HEK293T (cell line): ENCODE data around the gene LRRC36.

Source experiments
- CTCF ChIA-PET: fragments of 350-600 bp; formaldehyde crosslinking; extraction: SDS; loops from one replicate; lab custom pipeline; 2021; ENCODE audit warnings: antibody characterized with exemption, inconsistent platforms; lab: Yijun Ruan, JAX
- POLR2A ChIA-PET: fragments of 350-600 bp; formaldehyde crosslinking; extraction: SDS; loops from one replicate; lab custom pipeline; 2020; ENCODE audit warnings: antibody characterized with exemption, inconsistent platforms; lab: Yijun Ruan, JAX
- DNase-seq: peaks from one replicate; pipeline ENCODE4 v3.0.0; 2012; ENCODE audit warnings: mixed read lengths; ENCODE audit errors: extremely low spot score
- ARNT ChIP-seq: fragments of 450-650 bp; IDR thresholded peaks from 2 replicates; pipeline ENCODE4 v1.6.1; 2017; ENCODE audit warnings: mild to moderate bottlenecking
- BHLHE40 ChIP-seq: fragments of 450-650 bp; IDR thresholded peaks from 2 replicates; pipeline ENCODE4 v1.6.1; 2016; ENCODE audit warnings: mild to moderate bottlenecking, moderate library complexity, borderline replicate concordance
- CTBP1 ChIP-seq: fragments of 450-650 bp; IDR thresholded peaks from 2 replicates; pipeline ENCODE4 v1.6.1; 2016; ENCODE audit warnings: borderline replicate concordance
- ELF4 ChIP-seq: fragments of 450-650 bp; IDR thresholded peaks from 2 replicates; pipeline ENCODE4 v1.6.1; 2017; ENCODE audit warnings: antibody characterized with exemption
- FOXA1 ChIP-seq: fragments of 450-650 bp; IDR thresholded peaks from 2 replicates; pipeline ENCODE4 v1.6.1; 2016; ENCODE audit warnings: mild to moderate bottlenecking
- FOXK2 ChIP-seq: fragments of 450-650 bp; IDR thresholded peaks from 2 replicates; pipeline ENCODE4 v1.6.1; 2016; ENCODE audit warnings: mild to moderate bottlenecking
- FOXM1 ChIP-seq: fragments of 450-650 bp; IDR thresholded peaks from 2 replicates; pipeline ENCODE4 v1.6.1; 2017; ENCODE audit warnings: mild to moderate bottlenecking, borderline replicate concordance
- HDGF ChIP-seq: fragments of 450-650 bp; IDR thresholded peaks from 2 replicates; pipeline ENCODE4 v1.6.1; 2017; ENCODE audit warnings: antibody characterized with exemption, borderline replicate concordance
- L3MBTL2 ChIP-seq: fragments of 450-650 bp; conservative IDR thresholded peaks from 2 replicates; pipeline ENCODE4 v1.6.1; 2016; ENCODE audit warnings: mild to moderate bottlenecking
- LEF1 ChIP-seq: fragments of 450-650 bp; IDR thresholded peaks from 2 replicates; pipeline ENCODE4 v1.6.1; 2017; ENCODE audit warnings: mild to moderate bottlenecking, borderline replicate concordance
- NFRKB ChIP-seq: fragments of 450-650 bp; IDR thresholded peaks from 2 replicates; pipeline ENCODE4 v1.6.1; 2016; ENCODE audit warnings: mild to moderate bottlenecking, moderate library complexity
- PKNOX1 ChIP-seq: fragments of 450-650 bp; IDR thresholded peaks from 2 replicates; pipeline ENCODE4 v1.6.1; 2016
- SP1 ChIP-seq: fragments of 450-650 bp; IDR thresholded peaks from 2 replicates; pipeline ENCODE4 v1.6.1; 2017
- SUZ12 ChIP-seq: fragments of 450-650 bp; IDR thresholded peaks from 2 replicates; pipeline ENCODE4 v1.6.1; 2016; ENCODE audit warnings: mild to moderate bottlenecking
- TARDBP ChIP-seq: fragments of 450-650 bp; IDR thresholded peaks from 2 replicates; pipeline ENCODE4 v1.6.1; 2016
- ZNF384 ChIP-seq: fragments of 450-650 bp; IDR thresholded peaks from 2 replicates; pipeline ENCODE4 v1.6.1; 2016

The LRRC36 gene

GRCh38 chr16:67378642-67379041 lies 52.0 kb downstream of the LRRC36 start:
- POLR2A ChIA-PET = no interaction called here
- CTCF ChIA-PET = interaction anchor here (0.6 to 4.6 kb wide), 2 partner anchors 14 to 111 kb away, joined by 3 to 16 read pairs; partner anchors contain the start of gene TPPP3
- DNase-seq = no peak
- TF ChIP-seq ZNF384 (no peak), ARNT (no peak), PKNOX1 (no peak), FOXK2 (no peak), BHLHE40 (no peak), FOXM1 (no peak), ELF4 (no peak), SUZ12 (no peak), NFRKB (no peak), CTBP1 (no peak), L3MBTL2 (no peak)

GRCh38 chr16:67383284-67383683 lies 56.7 kb downstream of the LRRC36 start:
- ChIA-PET CTCF (interaction anchor here (0.6 kb wide), 1 partner anchor 158 kb away, joined by 4 read pairs; no protein-coding TSS in a partner anchor), POLR2A (no interaction called here)
- TF ChIP-seq SP1 (no peak), FOXA1 (no peak)
- no peak for DNase-seq

- ChIA-PET POLR2A (no interaction called here), CTCF (interaction anchor here (0.7 kb wide), 1 partner anchor 8 kb away, joined by 3 read pairs; no protein-coding TSS in a partner anchor)
- DNase-seq = no peak
- TF ChIP-seq FOXK2 = no peak
- TF ChIP-seq SP1 = no peak
- TF ChIP-seq PKNOX1 = no peak
- TF ChIP-seq NFRKB = no peak
- TF ChIP-seq CTBP1 = no peak
- no peak for TF ChIP-seq FOXM1
- no peak for TF ChIP-seq ELF4
- no peak for TF ChIP-seq ARNT
- TF ChIP-seq FOXA1 = no peak
- TF ChIP-seq ZNF384 = no peak
- no peak for TF ChIP-seq L3MBTL2
- no peak for TF ChIP-seq HDGF
- TF ChIP-seq SUZ12 = no peak
- TF ChIP-seq LEF1 = no peak
These were observed 58.3 kb downstream of the LRRC36 start for GRCh38 chr16:67384778-67385510.

DNA sequence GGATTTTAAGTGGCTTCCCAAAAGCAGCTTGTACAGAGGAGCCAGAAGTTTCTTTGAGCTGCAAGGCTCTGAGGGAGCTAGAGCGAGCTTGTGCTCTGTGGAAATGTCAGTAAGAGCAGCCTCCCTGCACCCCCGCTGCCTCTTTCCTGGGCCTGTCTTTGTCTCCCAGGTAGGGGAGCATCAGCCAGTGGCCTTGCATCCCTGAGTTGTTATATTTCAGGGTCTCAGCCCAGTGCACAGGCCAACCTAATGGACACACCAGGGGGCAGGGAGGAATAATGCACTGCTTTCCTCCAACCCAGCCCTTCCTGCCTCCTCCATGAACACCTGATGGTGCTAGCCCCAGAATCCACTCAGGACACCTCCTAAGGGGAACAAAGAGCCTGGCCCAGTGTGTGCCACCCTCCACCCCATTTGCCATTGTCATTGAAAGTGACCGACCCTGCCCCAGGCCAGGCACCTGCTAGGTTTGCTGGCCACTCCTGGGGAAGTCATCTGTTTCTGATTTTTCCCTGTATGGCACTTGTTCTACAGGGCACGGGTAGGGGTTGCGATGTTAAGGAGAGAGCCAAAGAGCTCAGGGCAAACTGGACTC lies 60.3 kb downstream of the LRRC36 start:
- no peak for DNase-seq
- CTCF ChIA-PET = interaction anchor here (1.4 kb wide), 1 partner anchor 41 kb away, joined by 3 read pairs; no protein-coding TSS in a partner anchor
- POLR2A ChIA-PET = no interaction called here
- TF ChIP-seq LEF1 (no peak), SP1 (no peak), ELF4 (no peak), CTBP1 (no peak), BHLHE40 (no peak)

DNA sequence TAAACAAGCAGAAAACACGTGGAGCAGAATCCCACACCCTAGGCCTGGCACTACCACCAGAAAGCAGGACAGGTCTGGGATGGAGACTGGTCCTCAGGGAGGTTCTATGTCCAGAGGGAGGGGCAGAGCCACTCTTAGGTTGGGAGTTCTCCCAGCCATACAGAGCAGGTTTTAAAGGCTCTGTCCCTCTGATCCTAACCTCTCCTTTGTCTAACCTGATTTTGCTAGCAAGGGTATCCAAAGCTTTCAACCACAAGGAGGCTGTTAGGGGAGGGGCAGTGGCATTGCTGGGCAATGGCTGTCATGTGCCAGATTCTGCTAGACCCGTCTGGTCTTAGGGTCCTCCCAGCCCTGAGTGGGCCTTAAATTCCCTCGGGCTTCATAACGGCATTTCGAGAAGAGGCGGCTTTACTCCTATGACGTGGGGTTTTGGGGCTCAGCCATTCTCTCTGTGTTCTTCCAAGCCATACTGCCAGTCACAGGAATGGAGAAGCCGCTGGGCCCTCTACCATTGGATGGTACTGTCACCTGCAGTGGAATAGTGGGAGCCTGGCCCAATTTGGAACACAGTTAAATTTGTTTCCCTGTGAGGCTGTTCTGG lies 61.0 kb downstream of the LRRC36 start:
- CTCF ChIA-PET = interaction anchor here (1.4 kb wide), 1 partner anchor 41 kb away, joined by 3 read pairs; no protein-coding TSS in a partner anchor
- POLR2A ChIA-PET = no interaction called here
- DNase-seq = no peak
- TF ChIP-seq SUZ12 (no peak), FOXK2 (no peak), FOXM1 (no peak), NFRKB (no peak), FOXA1 (no peak), BHLHE40 (no peak), LEF1 (no peak), ELF4 (no peak), PKNOX1 (no peak), HDGF (no peak), ARNT (no peak)

- no peak for TF ChIP-seq NFRKB
- TF ChIP-seq L3MBTL2 = no peak
- TF ChIP-seq FOXM1 = no peak
- TF ChIP-seq SP1 = no peak
- TF ChIP-seq TARDBP = no peak
- TF ChIP-seq FOXK2 = no peak
- TF ChIP-seq ELF4 = no peak
- TF ChIP-seq SUZ12 = no peak
- TF ChIP-seq CTBP1 = no peak
- no peak for TF ChIP-seq FOXA1
- TF ChIP-seq BHLHE40 = no peak
- no peak for TF ChIP-seq ZNF384
- TF ChIP-seq HDGF = no peak
- no peak for TF ChIP-seq PKNOX1
- no peak for TF ChIP-seq LEF1
- TF ChIP-seq ARNT = no peak
- no peak for DNase-seq
- POLR2A ChIA-PET = no interaction called here
- CTCF ChIA-PET = interaction anchor here (1.4 kb wide), 1 partner anchor 40 kb away, joined by 3 read pairs; no protein-coding TSS in a partner anchor
These were observed 61.6 kb downstream of the LRRC36 start for GRCh38 chr16:67388191-67388590.
